ENCODE measurements around the gene KCNK15.

KCNK15 gene

DNA sequence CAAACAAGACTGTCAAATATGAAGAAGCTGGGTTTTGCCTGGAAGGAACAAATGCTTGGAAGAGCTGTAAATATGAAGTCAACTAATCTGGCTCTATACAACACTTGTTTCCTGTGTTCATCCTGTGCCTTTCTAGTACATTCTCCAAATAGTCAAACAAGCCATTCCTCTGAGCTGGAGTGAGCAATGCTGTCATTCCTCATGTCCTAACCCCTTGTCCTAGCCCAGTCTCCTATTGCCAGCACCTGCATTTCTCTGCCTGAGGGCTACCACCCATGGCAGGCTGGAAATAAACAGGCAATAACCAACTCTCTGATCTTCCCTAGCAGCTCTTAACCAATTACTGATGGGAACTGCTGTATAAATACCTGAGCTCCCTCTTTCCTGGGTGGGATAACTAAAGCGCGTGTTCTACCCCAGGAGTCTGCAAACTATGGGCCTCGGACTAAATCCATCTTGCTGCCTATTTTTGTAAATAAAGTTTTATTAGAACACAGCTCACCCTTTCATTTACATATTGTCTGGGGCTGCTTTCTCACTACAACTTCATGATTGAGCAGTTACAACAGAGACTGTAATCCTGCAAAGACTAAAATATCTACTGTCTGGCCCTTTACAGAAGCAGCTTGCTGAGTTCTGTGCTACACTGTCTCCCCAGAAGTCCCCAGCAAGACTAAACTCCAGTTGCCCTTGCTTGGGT, 51.2 kb downstream of the KCNK15 start:
- Histone ChIP-seq H3K36me3 (ENCODE audit: insufficient read depth) (no peaks in the 10 kb centered on the region), H3K27me3 (ENCODE audit: insufficient read depth, low read depth) (no peaks in the 10 kb centered on the region), H3K27ac (no peak overlapping the region), H4K20me1 (ENCODE audit: insufficient read depth) (no peaks in the 10 kb centered on the region), H3K4me2 (no peak overlapping the region), H3K79me2 (ENCODE audit: insufficient read depth, low read depth) (no peaks in the 10 kb centered on the region), H2AFZ (ENCODE audit: low read depth) (no peak overlapping the region), H3K4me3 (IDR thresholded peaks at IDR 0.05; ENCODE audit: insufficient read depth, low read depth, low read length) (no peak overlapping the region), H3K9ac (no peak overlapping the region), H3K4me1 (ENCODE audit: low read depth, poor library complexity, severe bottlenecking) (no peaks in the 10 kb centered on the region)
- TF ChIP-seq, protein P1, sequence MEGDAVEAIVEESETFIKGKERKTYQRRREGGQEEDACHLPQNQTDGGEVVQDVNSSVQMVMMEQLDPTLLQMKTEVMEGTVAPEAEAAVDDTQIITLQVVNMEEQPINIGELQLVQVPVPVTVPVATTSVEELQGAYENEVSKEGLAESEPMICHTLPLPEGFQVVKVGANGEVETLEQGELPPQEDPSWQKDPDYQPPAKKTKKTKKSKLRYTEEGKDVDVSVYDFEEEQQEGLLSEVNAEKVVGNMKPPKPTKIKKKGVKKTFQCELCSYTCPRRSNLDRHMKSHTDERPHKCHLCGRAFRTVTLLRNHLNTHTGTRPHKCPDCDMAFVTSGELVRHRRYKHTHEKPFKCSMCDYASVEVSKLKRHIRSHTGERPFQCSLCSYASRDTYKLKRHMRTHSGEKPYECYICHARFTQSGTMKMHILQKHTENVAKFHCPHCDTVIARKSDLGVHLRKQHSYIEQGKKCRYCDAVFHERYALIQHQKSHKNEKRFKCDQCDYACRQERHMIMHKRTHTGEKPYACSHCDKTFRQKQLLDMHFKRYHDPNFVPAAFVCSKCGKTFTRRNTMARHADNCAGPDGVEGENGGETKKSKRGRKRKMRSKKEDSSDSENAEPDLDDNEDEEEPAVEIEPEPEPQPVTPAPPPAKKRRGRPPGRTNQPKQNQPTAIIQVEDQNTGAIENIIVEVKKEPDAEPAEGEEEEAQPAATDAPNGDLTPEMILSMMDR (conservative IDR thresholded peaks at IDR 0.05; ENCODE audit: low read depth, low read length) = no peak

DNA sequence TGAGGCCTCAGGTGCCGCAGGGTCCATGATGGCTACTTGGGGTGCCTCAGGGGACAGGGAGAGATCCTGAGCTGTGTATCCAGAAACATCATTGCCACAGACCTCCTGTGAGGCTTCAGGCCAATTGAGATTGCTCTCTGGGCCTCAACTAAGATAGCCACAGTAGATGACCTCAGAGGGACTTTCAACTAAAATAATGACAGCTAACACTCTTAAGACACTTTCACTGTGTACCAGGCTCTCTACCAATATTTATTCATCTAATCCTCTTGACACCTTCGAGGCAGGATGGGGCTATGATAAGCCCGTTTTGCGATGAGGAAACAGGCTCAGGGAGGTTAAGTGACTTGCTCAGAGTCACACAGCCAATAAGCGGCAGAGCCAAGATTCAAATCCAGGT, 54.0 kb downstream of the KCNK15 start:
- no peaks in the 10 kb centered on the region for H4K20me1 ChIP-seq (ENCODE audit: insufficient read depth)
- H3K9ac ChIP-seq = no peak overlapping the region
- H3K4me1 ChIP-seq (ENCODE audit: low read depth, poor library complexity, severe bottlenecking) = no peaks in the 10 kb centered on the region
- TF ChIP-seq, protein P1 (conservative IDR thresholded peaks at IDR 0.05; ENCODE audit: low read depth, low read length) = no peak
- H3K36me3 ChIP-seq (ENCODE audit: insufficient read depth) = no peaks in the 10 kb centered on the region
- no peaks in the 10 kb centered on the region for H3K79me2 ChIP-seq (ENCODE audit: insufficient read depth, low read depth)
- H3K4me3 ChIP-seq (IDR thresholded peaks at IDR 0.05; ENCODE audit: insufficient read depth, low read depth, low read length) = no peak overlapping the region
- H3K4me2 ChIP-seq = no peak overlapping the region
- H3K27me3 ChIP-seq (ENCODE audit: insufficient read depth, low read depth) = no peaks in the 10 kb centered on the region
- no peak overlapping the region for H3K27ac ChIP-seq
- H2AFZ ChIP-seq (ENCODE audit: low read depth) = no peak overlapping the region

DNA sequence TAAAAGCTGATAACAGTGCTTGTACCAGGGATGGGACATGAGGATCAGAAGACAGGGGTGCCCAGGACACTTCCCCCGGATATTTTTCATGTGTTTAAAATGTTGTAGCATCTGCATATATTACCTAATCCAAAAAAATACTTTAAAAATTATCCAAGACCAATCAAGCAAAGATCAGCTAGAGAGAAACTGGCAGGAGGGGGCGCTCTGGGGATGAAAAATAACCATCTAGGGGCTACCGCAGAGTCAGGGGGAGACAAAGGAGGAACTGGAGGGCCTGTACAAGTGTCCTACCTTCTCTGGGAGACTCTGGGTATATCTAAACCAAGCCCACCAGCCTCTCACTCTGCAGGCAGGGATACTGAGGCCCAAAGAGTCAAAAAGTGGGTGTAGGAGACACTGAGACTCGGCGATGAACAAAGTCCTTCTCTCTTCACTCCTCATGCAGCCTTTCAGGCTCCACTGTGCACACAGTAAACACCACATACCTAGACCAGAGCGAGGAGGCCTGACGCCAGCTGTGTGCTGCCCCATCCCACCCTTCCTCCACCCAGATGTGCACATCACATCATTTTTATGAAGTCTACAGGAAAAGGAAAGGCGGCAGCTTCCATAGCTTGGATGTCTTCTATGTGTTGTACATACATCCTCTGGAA, 54.9 kb downstream of the KCNK15 start:
- TF ChIP-seq, protein P1 (conservative IDR thresholded peaks at IDR 0.05; ENCODE audit: low read depth, low read length) = peak; percentile 45; the same call in 1 of the 2 replicates
- Histone ChIP-seq H3K4me2 (no peak overlapping the region), H3K27ac (no peak overlapping the region), H4K20me1 (ENCODE audit: insufficient read depth) (no peaks in the 10 kb centered on the region), H3K4me3 (IDR thresholded peaks at IDR 0.05; ENCODE audit: insufficient read depth, low read depth, low read length) (no peak overlapping the region), H3K79me2 (ENCODE audit: insufficient read depth, low read depth) (no peaks in the 10 kb centered on the region), H2AFZ (ENCODE audit: low read depth) (no peak overlapping the region), H3K9ac (no peak overlapping the region), H3K36me3 (ENCODE audit: insufficient read depth) (no peaks in the 10 kb centered on the region), H3K4me1 (ENCODE audit: low read depth, poor library complexity, severe bottlenecking) (no peaks in the 10 kb centered on the region), H3K27me3 (ENCODE audit: insufficient read depth, low read depth) (no peaks in the 10 kb centered on the region)

All from KMS-11 (cell line).